ENCODE measurements around the gene LGI4. TPM values are rescaled to one million over a fixed set of nuclear protein-coding genes. Genes with fewer than 3 reads are reported as not detected.
"Not testable (repeated sequence)": the region's sequence is repeated elsewhere in the genome, so short reads cannot be mapped to it uniquely, and the experiment has no call there.

The LGI4 gene
- total and polyA plus RNA-seq, 2 donors (not counting 1 experiment from before 2014, with no cell fraction given) = 0.17 to 0.19 TPM

GRCh38 chr19:35133826-35134225, 1.0 kb downstream of the LGI4 start:
- H3K36me3 ChIP-seq (ENCODE audit: control insufficient read depth, insufficient read depth, low read length) = no peaks in the 10 kb centered on the region
- no peaks in the 10 kb centered on the region for H4K20me1 ChIP-seq (ENCODE audit: control insufficient read depth, extremely low read depth, insufficient read depth, low read length)
- H3K79me2 ChIP-seq (ENCODE audit: control insufficient read depth, insufficient read depth, low read length) = no peaks in the 10 kb centered on the region
- no peaks in the 10 kb centered on the region for H3K9me3 ChIP-seq (ENCODE audit: control insufficient read depth, insufficient read depth, low read depth, low read length)
- no peak overlapping the region for H3K4me2 ChIP-seq (ENCODE audit: extremely low read depth, insufficient read depth, low read length)
- H3K4me3 ChIP-seq (replicated peaks in 1 of 4; ENCODE audit: control extremely low read depth in 1 of 4, insufficient read depth in 1 of 4, low read depth in 3 of 4, low read length in 4 of 4) = no peak overlapping the region
- H2AFZ ChIP-seq (ENCODE audit: low read length) = no peak overlapping the region
- no peak overlapping the region for H3K27ac ChIP-seq (ENCODE audit: insufficient read depth, low read length)
- peaks cover 9% of the 10 kb centered on the region for H3K4me1 ChIP-seq (ENCODE audit: control insufficient read depth, extremely low read depth, insufficient read depth, low read length)
- DNase-seq (ENCODE audit: low read depth in 2 of 2) = no peak
- peaks cover 14% of the 10 kb centered on the region for H3K27me3 ChIP-seq (ENCODE audit: control insufficient read depth, insufficient read depth, low read length)
- H3K9ac ChIP-seq (ENCODE audit: insufficient read depth, low read length) = no peak overlapping the region
- TF ChIP-seq CTCF (conservative IDR thresholded peaks at IDR 0.05 in 1 of 2, IDR thresholded peaks at IDR 0.05 in 1 of 2; ENCODE audit: low read depth in 1 of 2, low read length in 2 of 2) (no peak), EZH2 (IDR thresholded peaks at IDR 0.05; ENCODE audit: low read length, missing control alignments) (no peak)

- no peak for TF ChIP-seq EZH2 (IDR thresholded peaks at IDR 0.05; ENCODE audit: low read length, missing control alignments)
- no peak for TF ChIP-seq CTCF (conservative IDR thresholded peaks at IDR 0.05 in 1 of 2, IDR thresholded peaks at IDR 0.05 in 1 of 2; ENCODE audit: low read depth in 1 of 2, low read length in 2 of 2)
- H2AFZ ChIP-seq (ENCODE audit: low read length) = no peak overlapping the region
- no peaks in the 10 kb centered on the region for H3K79me2 ChIP-seq (ENCODE audit: control insufficient read depth, insufficient read depth, low read length)
- DNase-seq (ENCODE audit: low read depth in 2 of 2) = no peak
- H3K4me1 ChIP-seq (ENCODE audit: control insufficient read depth, extremely low read depth, insufficient read depth, low read length) = peaks cover 2% of the 10 kb centered on the region
- H3K4me3 ChIP-seq (replicated peaks in 1 of 4; ENCODE audit: control extremely low read depth in 1 of 4, insufficient read depth in 1 of 4, low read depth in 3 of 4, low read length in 4 of 4) = no peak overlapping the region
- no peak overlapping the region for H3K9ac ChIP-seq (ENCODE audit: insufficient read depth, low read length)
- no peaks in the 10 kb centered on the region for H3K36me3 ChIP-seq (ENCODE audit: control insufficient read depth, insufficient read depth, low read length)
- H4K20me1 ChIP-seq (ENCODE audit: control insufficient read depth, extremely low read depth, insufficient read depth, low read length) = no peaks in the 10 kb centered on the region
- H3K9me3 ChIP-seq (ENCODE audit: control insufficient read depth, insufficient read depth, low read depth, low read length) = no peaks in the 10 kb centered on the region
- no peak overlapping the region for H3K27ac ChIP-seq (ENCODE audit: insufficient read depth, low read length)
- H3K27me3 ChIP-seq (ENCODE audit: control insufficient read depth, insufficient read depth, low read length) = peaks cover 14% of the 10 kb centered on the region
- no peak overlapping the region for H3K4me2 ChIP-seq (ENCODE audit: extremely low read depth, insufficient read depth, low read length)
Observed at GRCh38 chr19:35132254-35132653, 2.6 kb downstream of the LGI4 start.

- H3K36me3 ChIP-seq (ENCODE audit: control insufficient read depth, insufficient read depth, low read length) = no peaks in the 10 kb centered on the region
- no peak overlapping the region for H2AFZ ChIP-seq (ENCODE audit: low read length)
- peaks cover 14% of the 10 kb centered on the region for H3K27me3 ChIP-seq (ENCODE audit: control insufficient read depth, insufficient read depth, low read length)
- H3K9me3 ChIP-seq (ENCODE audit: control insufficient read depth, insufficient read depth, low read depth, low read length) = no peaks in the 10 kb centered on the region
- no peak overlapping the region for H3K27ac ChIP-seq (ENCODE audit: insufficient read depth, low read length)
- TF ChIP-seq EZH2 (IDR thresholded peaks at IDR 0.05; ENCODE audit: low read length, missing control alignments) (no peak), CTCF (conservative IDR thresholded peaks at IDR 0.05 in 1 of 2, IDR thresholded peaks at IDR 0.05 in 1 of 2; ENCODE audit: low read depth in 1 of 2, low read length in 2 of 2) (no peak)
- no peak overlapping the region for H3K4me2 ChIP-seq (ENCODE audit: extremely low read depth, insufficient read depth, low read length)
- peaks cover 2% of the 10 kb centered on the region for H3K4me1 ChIP-seq (ENCODE audit: control insufficient read depth, extremely low read depth, insufficient read depth, low read length)
- no peak overlapping the region for H3K4me3 ChIP-seq (replicated peaks in 1 of 4; ENCODE audit: control extremely low read depth in 1 of 4, insufficient read depth in 1 of 4, low read depth in 3 of 4, low read length in 4 of 4)
- H3K9ac ChIP-seq (ENCODE audit: insufficient read depth, low read length) = no peak overlapping the region
- DNase-seq (ENCODE audit: low read depth in 2 of 2) = no peak
- H4K20me1 ChIP-seq (ENCODE audit: control insufficient read depth, extremely low read depth, insufficient read depth, low read length) = no peaks in the 10 kb centered on the region
- H3K79me2 ChIP-seq (ENCODE audit: control insufficient read depth, insufficient read depth, low read length) = no peaks in the 10 kb centered on the region
Observed at GRCh38 chr19:35130761-35131720, 3.8 kb downstream of the LGI4 start.

- H4K20me1 ChIP-seq (ENCODE audit: control insufficient read depth, extremely low read depth, insufficient read depth, low read length); H3K9me3 ChIP-seq (ENCODE audit: control insufficient read depth, insufficient read depth, low read depth, low read length); H3K4me2 ChIP-seq (ENCODE audit: extremely low read depth, insufficient read depth, low read length); H3K27ac ChIP-seq (ENCODE audit: insufficient read depth, low read length); H3K79me2 ChIP-seq (ENCODE audit: control insufficient read depth, insufficient read depth, low read length); H3K4me1 ChIP-seq (ENCODE audit: control insufficient read depth, extremely low read depth, insufficient read depth, low read length); H3K4me3 ChIP-seq (replicated peaks in 1 of 4; ENCODE audit: control extremely low read depth in 1 of 4, insufficient read depth in 1 of 4, low read depth in 3 of 4, low read length in 4 of 4); H2AFZ ChIP-seq (ENCODE audit: low read length); H3K9ac ChIP-seq (ENCODE audit: insufficient read depth, low read length); H3K36me3 ChIP-seq (ENCODE audit: control insufficient read depth, insufficient read depth, low read length); DNase-seq (ENCODE audit: low read depth in 2 of 2): not testable (repeated sequence)
- peaks cover 14% of the 10 kb centered on the region for H3K27me3 ChIP-seq (ENCODE audit: control insufficient read depth, insufficient read depth, low read length)
Observed at GRCh38 chr19:35129724-35130274, 5.1 kb downstream of the LGI4 start.
